ENCODE measurements around the gene NANOS2.

NANOS2 gene

GRCh38 chr19:45913874-45914830 lies at the start of gene NANOS2:
NANOS2 (minus strand) TSS chr19:45914778; CDS start chr19:45914693, 85 bp downstream.
- peak; percentile 79 for DNase-seq

GRCh38 chr19:45962021-45962420 lies 47.4 kb upstream of the NANOS2 start:
- no peak for DNase-seq

GRCh38 chr19:45960595-45961235 lies 46.1 kb upstream of the NANOS2 start:
- peak; percentile 67 for DNase-seq

GRCh38 chr19:45959517-45960025 lies 45.0 kb upstream of the NANOS2 start:
- DNase-seq = peak; percentile 45

GRCh38 chr19:45958769-45959516 lies 44.4 kb upstream of the NANOS2 start:
- no peak for DNase-seq

GRCh38 chr19:45958320-45958719 lies 43.7 kb upstream of the NANOS2 start:
- no peak for DNase-seq

GRCh38 chr19:45955905-45956608 lies 41.5 kb upstream of the NANOS2 start:
- no peak for DNase-seq

- DNase-seq = peak; percentile 62
Measured at GRCh38 chr19:45954156-45954555, 39.6 kb upstream of the NANOS2 start.

GRCh38 chr19:45953676-45954075 lies 39.1 kb upstream of the NANOS2 start:
- no peak for DNase-seq

GRCh38 chr19:45952686-45953505 lies 38.3 kb upstream of the NANOS2 start:
- peak; percentile 97 for DNase-seq

- DNase-seq = peak; percentile 90
Measured at GRCh38 chr19:45952341-45952685, 37.7 kb upstream of the NANOS2 start.

- DNase-seq = no peak
Measured at GRCh38 chr19:45947926-45948325, 33.3 kb upstream of the NANOS2 start.

- no peak for DNase-seq
Measured at GRCh38 chr19:45940515-45940805, 25.9 kb upstream of the NANOS2 start.

GRCh38 chr19:45939792-45940514 lies 25.4 kb upstream of the NANOS2 start:
- no peak for DNase-seq

GRCh38 chr19:45938733-45939319 lies 24.2 kb upstream of the NANOS2 start:
- DNase-seq = no peak

GRCh38 chr19:45935267-45935666 lies 20.7 kb upstream of the NANOS2 start:
- no peak for DNase-seq

- peak; percentile 25 for DNase-seq
Measured at GRCh38 chr19:45934551-45935230, 20.1 kb upstream of the NANOS2 start.

- DNase-seq = no peak
Measured at GRCh38 chr19:45933759-45934158, 19.2 kb upstream of the NANOS2 start.

GRCh38 chr19:45931055-45931454 lies 16.5 kb upstream of the NANOS2 start:
- no peak for DNase-seq

GRCh38 chr19:45929247-45929646 lies 14.7 kb upstream of the NANOS2 start:
- DNase-seq = no peak

Measured in NCI-H82 (cell line).